SK-N-SH treated with all-trans-retinoic acid at 6 μM for 48 hours (cell line): ENCODE measurements around the gene MNX1.

Experiments used
- ATAC-seq: fragments of 200-7000 bp; cut with Tn5 transposase; 3 replicates; pipeline ENCODE4 v1.9.1; 2020; ENCODE audit warnings: mild to moderate bottlenecking, moderate library complexity
- ARNTL ChIP-seq: fragments of 450-650 bp; formaldehyde crosslinking; IDR thresholded peaks from 2 replicates; pipeline ENCODE4 v1.5.0; 2020; ENCODE audit warnings: low read depth, mild to moderate bottlenecking, moderate library complexity, borderline replicate concordance
- CSDC2 ChIP-seq: fragments of 250-450 bp; sonication (Bioruptor Pico); IDR thresholded peaks from 2 replicates; pipeline ENCODE4 v1.5.0; 2020; ENCODE audit warnings: mild to moderate bottlenecking, moderate library complexity
- CSRNP3 ChIP-seq: fragments of 250-450 bp; sonication (Bioruptor Pico); IDR thresholded peaks from 2 replicates; pipeline ENCODE4 v1.5.1; 2021; ENCODE audit warnings: mild to moderate bottlenecking, moderate library complexity
- ESRRG ChIP-seq: fragments of 250-450 bp; sonication (Bioruptor Pico); IDR thresholded peaks from 2 replicates; pipeline ENCODE4 v1.6.1; 2021; ENCODE audit warnings: mild to moderate bottlenecking
- GLIS3 ChIP-seq: fragments of 250-450 bp; sonication (Bioruptor Pico); IDR thresholded peaks from 2 replicates; pipeline ENCODE4 v1.5.0; 2020; ENCODE audit warnings: mild to moderate bottlenecking, moderate library complexity
- OSR1 ChIP-seq: fragments of 250-450 bp; sonication (Bioruptor Pico); IDR thresholded peaks from 2 replicates; pipeline ENCODE4 v1.8.0; 2022; ENCODE audit warnings: moderate library complexity, mild to moderate bottlenecking, inconsistent platforms
- PATZ1 ChIP-seq: fragments of 250-450 bp; sonication (Bioruptor Pico); IDR thresholded peaks from 2 replicates; pipeline ENCODE4 v1.8.0; 2020; ENCODE audit warnings: mild to moderate bottlenecking, moderate library complexity, borderline replicate concordance
- PPARA ChIP-seq: fragments of 250-450 bp; sonication (Bioruptor Pico); IDR thresholded peaks from 2 replicates; pipeline ENCODE4 v1.5.0; 2020; ENCODE audit warnings: mild to moderate bottlenecking, borderline replicate concordance
- SNAI2 ChIP-seq: fragments of 250-450 bp; sonication (Bioruptor Pico); IDR thresholded peaks from 2 replicates; pipeline ENCODE4 v1.5.0; 2020; ENCODE audit warnings: mild to moderate bottlenecking, moderate library complexity
- TOX ChIP-seq: fragments of 250-450 bp; sonication (Bioruptor Pico); IDR thresholded peaks from 2 replicates; pipeline ENCODE4 v1.8.0; 2021; ENCODE audit warnings: mild to moderate bottlenecking, moderate library complexity, borderline replicate concordance
- ZC3H10 ChIP-seq: fragments of 250-450 bp; sonication (Bioruptor Pico); IDR thresholded peaks from 2 replicates; pipeline ENCODE4 v1.5.1; 2021; ENCODE audit warnings: mild to moderate bottlenecking, moderate library complexity
- ZFP3 ChIP-seq: fragments of 250-450 bp; sonication (Bioruptor Pico); IDR thresholded peaks from 2 replicates; pipeline ENCODE4 v1.5.0; 2020; ENCODE audit warnings: mild to moderate bottlenecking, moderate library complexity
- ZFP30 ChIP-seq: fragments of 450-650 bp; formaldehyde crosslinking; IDR thresholded peaks from 2 replicates; pipeline ENCODE4 v1.5.0; 2022; ENCODE audit warnings: mild to moderate bottlenecking, moderate library complexity
- ZNF70 ChIP-seq: fragments of 450-650 bp; formaldehyde crosslinking; IDR thresholded peaks from 2 replicates; pipeline ENCODE4 v1.5.0; 2020; ENCODE audit warnings: mild to moderate bottlenecking, moderate library complexity
- TF ChIP-seq, protein P1 (sequence below): fragments of 250-450 bp; sonication (Bioruptor Pico); IDR thresholded peaks from 2 replicates; pipeline ENCODE4 v1.5.0; 2020; ENCODE audit warnings: mild to moderate bottlenecking, moderate library complexity
- TF ChIP-seq, protein P2 (sequence below): fragments of 250-450 bp; sonication (Bioruptor Pico); IDR thresholded peaks from 2 replicates; pipeline ENCODE4 v1.5.1; 2020; ENCODE audit warnings: low read depth, mild to moderate bottlenecking, moderate library complexity
- TF ChIP-seq, protein P3 (sequence below): fragments of 250-450 bp; sonication (Bioruptor Pico); IDR thresholded peaks from 2 replicates; pipeline ENCODE4 v1.8.0; 2021; ENCODE audit warnings: low read depth, mild to moderate bottlenecking, moderate library complexity, borderline replicate concordance

The MNX1 gene

GRCh38 chr7:157007470-157008066 lies 2.9 kb downstream of the MNX1 start:
- no peak for TF ChIP-seq TOX (CRISPR knock-in tag)
- no peak for TF ChIP-seq ESRRG
- no peak for TF ChIP-seq ARNTL
- TF ChIP-seq CSRNP3 (CRISPR knock-in tag): no peak
- TF ChIP-seq ZFP30 (CRISPR knock-in tag): no peak
- TF ChIP-seq ZNF70 (CRISPR knock-in tag): no peak
- TF ChIP-seq, protein P1, sequence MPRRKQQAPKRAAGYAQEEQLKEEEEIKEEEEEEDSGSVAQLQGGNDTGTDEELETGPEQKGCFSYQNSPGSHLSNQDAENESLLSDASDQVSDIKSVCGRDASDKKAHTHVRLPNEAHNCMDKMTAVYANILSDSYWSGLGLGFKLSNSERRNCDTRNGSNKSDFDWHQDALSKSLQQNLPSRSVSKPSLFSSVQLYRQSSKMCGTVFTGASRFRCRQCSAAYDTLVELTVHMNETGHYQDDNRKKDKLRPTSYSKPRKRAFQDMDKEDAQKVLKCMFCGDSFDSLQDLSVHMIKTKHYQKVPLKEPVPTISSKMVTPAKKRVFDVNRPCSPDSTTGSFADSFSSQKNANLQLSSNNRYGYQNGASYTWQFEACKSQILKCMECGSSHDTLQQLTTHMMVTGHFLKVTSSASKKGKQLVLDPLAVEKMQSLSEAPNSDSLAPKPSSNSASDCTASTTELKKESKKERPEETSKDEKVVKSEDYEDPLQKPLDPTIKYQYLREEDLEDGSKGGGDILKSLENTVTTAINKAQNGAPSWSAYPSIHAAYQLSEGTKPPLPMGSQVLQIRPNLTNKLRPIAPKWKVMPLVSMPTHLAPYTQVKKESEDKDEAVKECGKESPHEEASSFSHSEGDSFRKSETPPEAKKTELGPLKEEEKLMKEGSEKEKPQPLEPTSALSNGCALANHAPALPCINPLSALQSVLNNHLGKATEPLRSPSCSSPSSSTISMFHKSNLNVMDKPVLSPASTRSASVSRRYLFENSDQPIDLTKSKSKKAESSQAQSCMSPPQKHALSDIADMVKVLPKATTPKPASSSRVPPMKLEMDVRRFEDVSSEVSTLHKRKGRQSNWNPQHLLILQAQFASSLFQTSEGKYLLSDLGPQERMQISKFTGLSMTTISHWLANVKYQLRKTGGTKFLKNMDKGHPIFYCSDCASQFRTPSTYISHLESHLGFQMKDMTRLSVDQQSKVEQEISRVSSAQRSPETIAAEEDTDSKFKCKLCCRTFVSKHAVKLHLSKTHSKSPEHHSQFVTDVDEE: no peak
- TF ChIP-seq CSDC2 (CRISPR knock-in tag): no peak
- TF ChIP-seq PATZ1 (CRISPR knock-in tag): no peak
- no peak for TF ChIP-seq GLIS3 (CRISPR knock-in tag)
- TF ChIP-seq ZC3H10 (CRISPR knock-in tag): no peak
- TF ChIP-seq, all 23 proteins: peak for 0
- ATAC-seq: no peak

- ATAC-seq: no peak
- no peak for TF ChIP-seq SNAI2
- no peak for TF ChIP-seq PATZ1 (CRISPR knock-in tag)
- TF ChIP-seq, protein P2, sequence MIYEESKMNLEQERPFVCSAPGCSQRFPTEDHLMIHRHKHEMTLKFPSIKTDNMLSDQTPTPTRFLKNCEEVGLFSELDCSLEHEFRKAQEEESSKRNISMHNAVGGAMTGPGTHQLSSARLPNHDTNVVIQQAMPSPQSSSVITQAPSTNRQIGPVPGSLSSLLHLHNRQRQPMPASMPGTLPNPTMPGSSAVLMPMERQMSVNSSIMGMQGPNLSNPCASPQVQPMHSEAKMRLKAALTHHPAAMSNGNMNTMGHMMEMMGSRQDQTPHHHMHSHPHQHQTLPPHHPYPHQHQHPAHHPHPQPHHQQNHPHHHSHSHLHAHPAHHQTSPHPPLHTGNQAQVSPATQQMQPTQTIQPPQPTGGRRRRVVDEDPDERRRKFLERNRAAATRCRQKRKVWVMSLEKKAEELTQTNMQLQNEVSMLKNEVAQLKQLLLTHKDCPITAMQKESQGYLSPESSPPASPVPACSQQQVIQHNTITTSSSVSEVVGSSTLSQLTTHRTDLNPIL: no peak
Observed at GRCh38 chr7:157006829-157007469, 3.5 kb downstream of the MNX1 start.

- no peak for ATAC-seq
- TF ChIP-seq OSR1 (CRISPR knock-in tag) (no peak), ARNTL (no peak), PPARA (no peak), ZFP3 (CRISPR knock-in tag) (no peak)
- TF ChIP-seq, protein P3, sequence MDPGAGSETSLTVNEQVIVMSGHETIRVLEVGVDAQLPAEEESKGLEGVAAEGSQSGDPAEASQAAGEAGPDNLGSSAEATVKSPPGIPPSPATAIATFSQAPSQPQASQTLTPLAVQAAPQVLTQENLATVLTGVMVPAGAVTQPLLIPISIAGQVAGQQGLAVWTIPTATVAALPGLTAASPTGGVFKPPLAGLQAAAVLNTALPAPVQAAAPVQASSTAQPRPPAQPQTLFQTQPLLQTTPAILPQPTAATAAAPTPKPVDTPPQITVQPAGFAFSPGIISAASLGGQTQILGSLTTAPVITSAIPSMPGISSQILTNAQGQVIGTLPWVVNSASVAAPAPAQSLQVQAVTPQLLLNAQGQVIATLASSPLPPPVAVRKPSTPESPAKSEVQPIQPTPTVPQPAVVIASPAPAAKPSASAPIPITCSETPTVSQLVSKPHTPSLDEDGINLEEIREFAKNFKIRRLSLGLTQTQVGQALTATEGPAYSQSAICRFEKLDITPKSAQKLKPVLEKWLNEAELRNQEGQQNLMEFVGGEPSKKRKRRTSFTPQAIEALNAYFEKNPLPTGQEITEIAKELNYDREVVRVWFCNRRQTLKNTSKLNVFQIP (CRISPR knock-in tag): no peak
Observed at GRCh38 chr7:157006205-157006747, 4.2 kb downstream of the MNX1 start.
